DOHH2 (cell line): Measurements from ENCODE around the gene SP8.

Source experiments
- EZH2phosphoT487 ChIP-seq: fragments of 200-600 bp; sonication (generic); IDR thresholded peaks from 2 replicates; pipeline ENCODE4 v1.6.1; 2017; ENCODE audit warnings: borderline replicate concordance, mild to moderate bottlenecking, antibody characterized with exemption, low read length, moderate library complexity, mixed read lengths
- TF ChIP-seq, protein P1 (sequence below): fragments of 200-600 bp; sonication (generic); IDR thresholded peaks from one replicate; pipeline ENCODE4 v1.5.1; 2014; ENCODE audit warnings: antibody characterized with exemption, mild to moderate bottlenecking, low read depth, low read length; ENCODE audit not compliant: poor library complexity, severe bottlenecking

DNA sequence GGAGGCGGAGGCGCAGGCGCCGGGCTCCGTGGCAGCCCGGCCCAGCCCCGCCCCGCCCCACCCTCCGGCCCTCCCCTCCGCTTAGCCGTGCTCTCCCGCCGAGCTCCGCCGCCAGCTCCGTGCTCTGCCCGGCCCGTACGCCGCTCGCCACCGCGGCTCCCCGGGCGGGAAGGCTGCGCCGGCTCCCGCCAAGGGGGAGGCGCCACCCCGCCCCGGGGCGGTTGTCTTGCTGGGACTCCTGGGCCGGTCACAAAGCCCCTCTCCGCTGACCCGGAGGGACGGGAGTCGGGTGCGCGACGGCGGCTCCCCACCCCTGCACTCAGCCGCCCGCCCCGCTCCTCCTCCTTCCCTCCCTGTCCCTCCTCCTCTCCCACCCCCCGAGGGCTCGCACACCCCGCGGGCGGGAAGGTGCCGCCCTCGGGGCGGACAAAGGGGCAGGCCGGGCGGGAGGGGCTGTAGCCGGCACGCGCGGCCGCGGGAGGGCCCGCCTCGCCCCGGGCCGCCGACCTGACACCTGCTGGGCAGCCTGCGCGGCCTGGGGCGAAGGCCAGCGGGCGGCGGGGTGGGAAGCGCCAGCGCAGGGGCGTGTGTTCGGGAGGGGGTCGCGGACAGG lies 11.5 kb upstream of the SP8 start:
- TF ChIP-seq, protein P1, sequence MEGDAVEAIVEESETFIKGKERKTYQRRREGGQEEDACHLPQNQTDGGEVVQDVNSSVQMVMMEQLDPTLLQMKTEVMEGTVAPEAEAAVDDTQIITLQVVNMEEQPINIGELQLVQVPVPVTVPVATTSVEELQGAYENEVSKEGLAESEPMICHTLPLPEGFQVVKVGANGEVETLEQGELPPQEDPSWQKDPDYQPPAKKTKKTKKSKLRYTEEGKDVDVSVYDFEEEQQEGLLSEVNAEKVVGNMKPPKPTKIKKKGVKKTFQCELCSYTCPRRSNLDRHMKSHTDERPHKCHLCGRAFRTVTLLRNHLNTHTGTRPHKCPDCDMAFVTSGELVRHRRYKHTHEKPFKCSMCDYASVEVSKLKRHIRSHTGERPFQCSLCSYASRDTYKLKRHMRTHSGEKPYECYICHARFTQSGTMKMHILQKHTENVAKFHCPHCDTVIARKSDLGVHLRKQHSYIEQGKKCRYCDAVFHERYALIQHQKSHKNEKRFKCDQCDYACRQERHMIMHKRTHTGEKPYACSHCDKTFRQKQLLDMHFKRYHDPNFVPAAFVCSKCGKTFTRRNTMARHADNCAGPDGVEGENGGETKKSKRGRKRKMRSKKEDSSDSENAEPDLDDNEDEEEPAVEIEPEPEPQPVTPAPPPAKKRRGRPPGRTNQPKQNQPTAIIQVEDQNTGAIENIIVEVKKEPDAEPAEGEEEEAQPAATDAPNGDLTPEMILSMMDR = no peak
- no peak for TF ChIP-seq EZH2phosphoT487
